ENCODE measurements around the gene CYTH1. TPM values are rescaled to one million over a fixed set of nuclear protein-coding genes. Genes with fewer than 3 reads are reported as not detected.

CYTH1 gene, protein sequence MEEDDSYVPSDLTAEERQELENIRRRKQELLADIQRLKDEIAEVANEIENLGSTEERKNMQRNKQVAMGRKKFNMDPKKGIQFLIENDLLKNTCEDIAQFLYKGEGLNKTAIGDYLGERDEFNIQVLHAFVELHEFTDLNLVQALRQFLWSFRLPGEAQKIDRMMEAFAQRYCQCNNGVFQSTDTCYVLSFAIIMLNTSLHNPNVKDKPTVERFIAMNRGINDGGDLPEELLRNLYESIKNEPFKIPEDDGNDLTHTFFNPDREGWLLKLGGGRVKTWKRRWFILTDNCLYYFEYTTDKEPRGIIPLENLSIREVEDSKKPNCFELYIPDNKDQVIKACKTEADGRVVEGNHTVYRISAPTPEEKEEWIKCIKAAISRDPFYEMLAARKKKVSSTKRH
- total RNA-seq (10 to 100 TPM; 25.6 to 40.4 (median 34.0) TPM), polyA plus RNA-seq (10 to 100 TPM; 18.7 to 38.0 (median 23.9) TPM)
- long read RNA-seq, donor 1, full-length matches to known transcripts: 7 of 13 reads
- long read RNA-seq, donor 1, partial matches to known transcripts: 4 of 13 reads
- long read RNA-seq, donor 1, other reads (novel, unspliced or antisense): 2 of 13 reads
- long read RNA-seq, donor 2, full-length matches to known transcripts: 14 of 30 reads
- long read RNA-seq, donor 2, partial matches to known transcripts: 12 of 30 reads
- long read RNA-seq, donor 2, other reads (novel, unspliced or antisense): 4 of 30 reads

DNA sequence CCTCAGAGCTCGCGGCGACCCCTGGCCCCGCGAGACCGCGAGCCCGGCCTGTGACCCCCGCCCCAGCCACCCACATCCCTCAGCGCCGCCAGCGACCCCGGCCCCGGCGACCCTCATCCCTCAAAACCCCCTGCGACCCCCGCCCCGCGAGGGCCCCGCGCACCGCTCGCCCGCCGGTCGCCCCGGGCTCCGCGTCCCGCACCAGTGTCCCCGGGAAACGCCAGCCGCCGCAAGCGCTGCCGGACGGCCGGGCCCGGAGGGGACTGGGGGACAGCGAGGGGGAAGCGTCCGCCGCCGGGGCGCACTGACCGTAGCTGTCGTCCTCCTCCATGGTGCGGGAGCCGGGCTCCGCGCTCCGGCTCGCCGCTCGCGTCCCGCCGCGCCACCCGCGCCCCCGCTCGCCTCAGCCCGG is at the start of gene CYTH1:
CYTH1 (minus strand) TSS at position 381 of the 412 bp plus-strand sequence; CDS start at position 331, 50 bp downstream.
- peak within 1 kb of the TSS; percentile 95 for H3K27ac ChIP-seq
- intact Hi-C loops (cut with DNase I): loop anchor here (5.0 kb wide), 3 partner anchors 45 to 65 kb away; no protein-coding TSS in a partner anchor
- no peaks in the 10 kb centered on the region for H3K27me3 ChIP-seq (ENCODE audit: insufficient read depth in 3 of 3, low read length in 2 of 3)
- TF ChIP-seq, protein P1, sequence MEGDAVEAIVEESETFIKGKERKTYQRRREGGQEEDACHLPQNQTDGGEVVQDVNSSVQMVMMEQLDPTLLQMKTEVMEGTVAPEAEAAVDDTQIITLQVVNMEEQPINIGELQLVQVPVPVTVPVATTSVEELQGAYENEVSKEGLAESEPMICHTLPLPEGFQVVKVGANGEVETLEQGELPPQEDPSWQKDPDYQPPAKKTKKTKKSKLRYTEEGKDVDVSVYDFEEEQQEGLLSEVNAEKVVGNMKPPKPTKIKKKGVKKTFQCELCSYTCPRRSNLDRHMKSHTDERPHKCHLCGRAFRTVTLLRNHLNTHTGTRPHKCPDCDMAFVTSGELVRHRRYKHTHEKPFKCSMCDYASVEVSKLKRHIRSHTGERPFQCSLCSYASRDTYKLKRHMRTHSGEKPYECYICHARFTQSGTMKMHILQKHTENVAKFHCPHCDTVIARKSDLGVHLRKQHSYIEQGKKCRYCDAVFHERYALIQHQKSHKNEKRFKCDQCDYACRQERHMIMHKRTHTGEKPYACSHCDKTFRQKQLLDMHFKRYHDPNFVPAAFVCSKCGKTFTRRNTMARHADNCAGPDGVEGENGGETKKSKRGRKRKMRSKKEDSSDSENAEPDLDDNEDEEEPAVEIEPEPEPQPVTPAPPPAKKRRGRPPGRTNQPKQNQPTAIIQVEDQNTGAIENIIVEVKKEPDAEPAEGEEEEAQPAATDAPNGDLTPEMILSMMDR (IDR thresholded peaks at IDR 0.05): no peak
- 0 to 5% (median 3%) methylated on average over 18 to 64 of the region's 64 CpGs for WGBS, 3 donors
- ATAC-seq: peak in 2 of 4 donors; percentile 1 to 17
- peaks cover 17% of the 10 kb centered on the region for H3K4me1 ChIP-seq
- peak within 1 kb of the TSS; percentile 95 for H3K4me3 ChIP-seq
- no peaks in the 10 kb centered on the region for H3K9me3 ChIP-seq
- H3K36me3 ChIP-seq (ENCODE audit: insufficient read depth in 1 of 2, low read depth in 1 of 2): no peaks in the 10 kb centered on the region
- peak in 1 of 2 donors; percentile 38 for DNase-seq

DNA sequence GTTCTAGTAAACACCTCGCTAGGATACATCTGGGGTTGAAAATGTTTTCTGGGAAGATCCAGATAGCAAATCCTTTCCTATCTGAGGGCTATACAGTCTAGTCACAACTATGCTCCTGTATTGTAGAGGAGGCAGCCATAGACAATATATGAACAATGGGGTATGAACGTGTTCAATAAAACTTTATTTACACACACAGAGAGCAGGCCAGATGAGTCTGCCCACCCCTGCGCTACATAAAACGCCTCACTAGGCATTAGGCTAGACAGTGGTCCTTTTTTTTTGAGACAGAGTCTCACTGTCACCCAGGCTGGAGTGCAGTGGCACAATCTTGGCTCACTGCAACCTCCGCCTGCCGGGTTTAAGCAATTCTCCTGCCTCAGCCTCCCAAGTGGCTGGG is 47.4 kb upstream of the CYTH1 start:
- Histone ChIP-seq H3K27ac (no peak overlapping the region), H3K4me3 (no peak overlapping the region), H3K36me3 (ENCODE audit: insufficient read depth in 1 of 2, low read depth in 1 of 2) (peaks cover 8 to 100% of the 10 kb centered on the region in 2 donors), H3K27me3 (ENCODE audit: insufficient read depth in 3 of 3, low read length in 2 of 3) (no peaks in the 10 kb centered on the region), H3K4me1 (no peaks in the 10 kb centered on the region), H3K9me3 (no peaks in the 10 kb centered on the region)
- DNase-seq (no peak), ATAC-seq (no peak)
- TF ChIP-seq, protein P1 (IDR thresholded peaks at IDR 0.05): no peak
- WGBS, 3 donors: 96 to 97% (median 97%) methylated on average over 6 of the region's 6 CpGs
- intact Hi-C loops (cut with DNase I): no loop called here

DNA sequence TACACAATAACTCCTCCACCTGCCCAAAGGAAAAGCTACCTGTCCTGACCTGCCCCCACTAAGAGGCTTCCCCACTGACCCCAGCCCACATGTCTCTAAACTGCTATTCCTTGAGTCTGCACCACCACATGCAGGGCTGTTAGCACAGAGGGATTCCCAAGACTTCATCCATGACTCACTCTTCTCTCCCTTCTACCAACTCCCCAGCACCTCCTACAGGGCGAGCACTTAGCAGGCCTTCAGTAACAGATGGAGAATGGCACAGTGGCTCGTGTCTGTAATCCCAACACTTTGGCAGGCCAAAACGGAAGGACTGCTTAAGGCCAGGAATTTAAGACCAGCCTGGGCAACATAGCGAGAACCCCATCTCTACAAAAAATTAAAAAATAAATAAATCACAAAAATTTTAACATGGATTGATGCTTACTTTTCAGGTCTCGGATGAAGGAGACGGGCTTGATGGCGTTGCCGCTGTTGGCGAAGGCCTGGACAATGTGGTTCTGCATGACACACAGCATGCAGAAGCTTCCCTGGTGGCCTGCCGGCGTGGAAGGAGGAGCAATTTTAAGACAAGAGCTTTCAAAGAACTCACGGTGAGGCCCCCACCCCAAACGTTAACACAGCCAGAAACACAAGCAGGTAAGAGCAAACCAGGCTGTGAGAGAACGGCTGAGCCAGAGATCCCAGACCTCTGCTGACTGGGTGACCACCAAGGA is 46.6 kb upstream of the CYTH1 start:
- ATAC-seq (peak in 3 of 4 donors; percentile 37 to 49 (median 44)), DNase-seq (peak in 1 of 2 donors; percentile 22)
- intact Hi-C loops (cut with DNase I): no loop called here
- Histone ChIP-seq H3K27ac (no peak overlapping the region), H3K36me3 (ENCODE audit: insufficient read depth in 1 of 2, low read depth in 1 of 2) (peaks cover 8 to 100% of the 10 kb centered on the region in 2 donors), H3K4me3 (no peak overlapping the region), H3K27me3 (ENCODE audit: insufficient read depth in 3 of 3, low read length in 2 of 3) (no peaks in the 10 kb centered on the region), H3K4me1 (no peaks in the 10 kb centered on the region), H3K9me3 (no peaks in the 10 kb centered on the region)
- TF ChIP-seq, protein P1 (IDR thresholded peaks at IDR 0.05): no peak
- WGBS, 3 donors: 89 to 90% (median 90%) methylated on average over 14 of the region's 14 CpGs

DNA sequence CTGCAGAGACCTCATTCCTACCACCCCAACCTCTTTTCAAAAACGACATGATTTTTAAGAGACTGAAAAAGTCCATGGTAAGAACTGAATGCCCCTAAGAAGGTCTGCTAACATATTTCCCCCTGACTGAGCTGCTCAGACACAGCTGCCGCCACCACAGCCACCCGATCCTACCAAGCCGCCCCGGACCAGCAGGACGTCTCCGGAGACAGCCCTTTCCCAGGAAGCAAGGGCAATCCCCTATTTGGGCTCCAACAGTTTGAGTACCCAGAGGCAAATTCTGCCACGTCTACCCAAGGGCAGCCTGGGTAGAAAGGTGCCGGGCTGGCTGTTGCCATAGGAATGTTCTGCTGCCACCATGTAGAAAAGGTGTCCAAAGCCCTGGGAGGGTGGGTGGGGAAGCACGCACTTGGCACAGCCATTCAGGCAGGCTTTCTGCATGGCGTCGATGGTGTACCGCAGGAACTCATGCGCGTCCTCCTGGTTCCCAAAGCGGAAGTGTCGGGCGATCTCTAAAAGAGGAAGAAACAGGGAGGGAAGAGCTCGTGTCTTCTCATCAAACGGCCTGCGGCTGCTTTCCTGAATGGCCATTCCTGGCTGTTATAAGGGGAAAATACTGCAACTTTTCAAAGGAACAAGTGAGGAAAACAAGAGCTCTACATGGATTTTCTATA is 44.9 kb upstream of the CYTH1 start:
- intact Hi-C loops (cut with DNase I): no loop called here
- no peaks in the 10 kb centered on the region for H3K4me1 ChIP-seq
- DNase-seq: peak in 1 of 2 donors; percentile 55
- H3K27me3 ChIP-seq (ENCODE audit: insufficient read depth in 3 of 3, low read length in 2 of 3): no peaks in the 10 kb centered on the region
- H3K9me3 ChIP-seq: no peaks in the 10 kb centered on the region
- H3K27ac ChIP-seq: no peak overlapping the region
- H3K36me3 ChIP-seq (ENCODE audit: insufficient read depth in 1 of 2, low read depth in 1 of 2): peaks cover 3 to 99% of the 10 kb centered on the region in 2 donors
- TF ChIP-seq, protein P1 (IDR thresholded peaks at IDR 0.05): no peak
- H3K4me3 ChIP-seq: no peak overlapping the region
- 86 to 92% (median 91%) methylated on average over 21 of the region's 21 CpGs for WGBS, 3 donors
- no peak for ATAC-seq
